H54 (cell line): Measurements from ENCODE around the gene UTP4.
A peak's percentile ranks its signal among the peaks of the same experiment; 100 is the strongest.

Experiments used
- DNase-seq: peaks from one replicate; pipeline ENCODE4 v3.0.0; 2011; ENCODE audit warnings: low spot score, mixed read lengths; ENCODE audit not compliant: insufficient read length
- FAIRE-seq: peaks from 3 replicates; lab custom pipeline; 2011; peaks lifted over from hg19 to GRCh38; lab: Jason Lieb, UNC
- POLR2A ChIP-seq: IDR thresholded peaks from 2 replicates; pipeline ENCODE4 v1.6.1; 2011; ENCODE audit warnings: low read depth, mild to moderate bottlenecking, low read length

The UTP4 gene

DNA sequence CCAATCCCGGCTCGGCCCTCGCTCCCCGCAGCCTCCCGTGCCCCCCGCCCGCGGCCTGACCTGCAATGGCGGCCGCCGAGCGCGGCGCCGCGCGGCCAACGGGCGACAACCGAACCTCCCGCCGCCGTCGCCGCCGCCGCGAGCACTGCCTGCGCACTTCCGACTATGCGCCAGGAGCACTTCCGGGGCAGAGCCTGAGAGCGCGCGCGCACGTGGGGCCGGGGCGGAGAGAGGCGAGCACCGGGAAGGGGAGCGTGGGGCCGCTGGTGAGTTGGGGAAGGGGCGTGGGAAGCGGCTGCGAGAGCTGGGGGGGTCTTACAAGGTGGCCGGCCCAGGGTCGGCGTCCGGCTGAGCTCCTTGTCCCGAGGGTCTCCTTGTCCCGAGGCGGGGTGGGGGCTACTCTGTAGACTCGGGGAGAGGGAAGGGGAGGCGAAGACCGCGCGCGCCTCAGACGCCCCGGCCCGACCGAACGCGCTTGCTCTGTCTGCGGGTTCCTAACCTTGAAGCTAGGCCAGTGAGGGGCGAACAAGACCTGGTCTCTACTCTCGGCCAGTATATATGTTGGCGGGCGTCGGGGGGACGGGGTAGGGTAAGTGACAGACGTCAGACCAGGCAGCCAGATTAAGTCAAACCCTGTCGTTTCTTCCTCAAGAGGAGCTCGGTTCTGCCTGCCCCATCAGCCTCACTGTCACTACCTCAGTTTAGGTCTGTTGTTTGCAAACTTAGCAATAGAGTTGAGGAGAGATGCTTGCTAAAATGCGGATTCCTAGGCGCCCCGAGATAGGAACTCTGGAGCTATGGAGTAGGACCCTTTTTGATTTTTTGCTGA is at the start of gene UTP4, which contains the start of gene CHTF8:
Gene UTP4 (plus strand): TSS at position 226 of the 829 bp plus-strand sequence. CDS start 811 bp downstream, outside the sequence.
Gene CHTF8 (minus strand): TSS at position 165 of the 829 bp plus-strand sequence. CDS start 11,130 bp downstream, outside the sequence.
- peak; percentile 86 for TF ChIP-seq POLR2A

GRCh38 chr16:69083306-69083941 is 49.0 kb upstream of the UTP4 start:
- TF ChIP-seq POLR2A: no peak
- DNase-seq (no peak), FAIRE-seq (no peak)

More for the DNA sequence above, at the start of gene UTP4, which contains the start of gene CHTF8:
- peak; percentile 83 for DNase-seq
- no peak for FAIRE-seq

DNA sequence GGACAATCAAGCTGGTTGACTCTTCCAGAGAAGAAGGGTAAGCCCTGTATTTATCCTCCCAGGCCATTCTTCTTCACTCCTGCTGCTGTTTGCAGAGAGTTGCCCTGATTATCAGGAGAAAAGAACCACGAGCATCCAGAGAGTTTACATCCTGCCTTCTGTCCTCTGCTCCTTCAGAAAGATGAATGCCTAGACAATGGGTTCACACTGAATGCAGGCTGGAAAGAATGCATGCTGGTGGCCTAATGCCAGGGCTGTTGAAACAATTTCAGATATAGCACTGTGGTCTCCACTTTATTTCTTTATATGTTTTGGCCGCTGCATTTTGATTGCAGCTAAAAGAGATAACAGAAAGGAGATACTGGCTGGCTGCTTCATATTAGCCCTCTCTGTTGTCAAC is 48.2 kb upstream of the UTP4 start:
- no peak for TF ChIP-seq POLR2A
- DNase-seq (no peak), FAIRE-seq (no peak)

DNA sequence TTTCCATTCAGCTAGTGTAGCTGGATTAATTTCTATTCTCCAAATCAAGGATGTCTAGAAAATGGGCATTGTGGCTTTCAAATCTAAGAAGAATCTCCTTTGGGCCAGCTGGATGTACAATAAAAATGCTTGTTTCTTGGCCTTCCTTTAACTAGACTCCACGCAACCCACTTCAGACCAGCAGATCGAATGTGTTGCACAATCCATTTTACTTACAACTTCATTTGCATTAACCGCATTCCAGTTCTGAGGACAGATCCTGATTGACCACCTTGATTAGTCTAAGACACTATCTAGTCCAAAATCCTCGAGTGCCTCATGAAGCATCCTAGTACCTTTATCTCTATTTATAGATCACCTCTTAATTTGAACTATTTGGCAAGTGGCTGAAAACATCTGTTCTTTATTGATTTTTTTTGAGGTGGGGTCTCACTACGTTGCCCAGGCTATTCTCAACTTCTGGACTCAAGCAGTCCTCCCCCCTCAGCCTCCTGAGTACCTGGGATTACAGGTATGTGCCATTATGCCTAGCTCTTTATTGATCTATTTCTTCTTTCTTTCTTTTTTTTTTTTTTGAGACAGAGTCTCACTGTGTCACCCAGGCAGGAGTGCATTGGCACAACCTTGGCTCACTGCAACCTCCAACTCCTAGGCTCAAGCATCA is 47.3 kb upstream of the UTP4 start:
- DNase-seq (no peak), FAIRE-seq (no peak)
- TF ChIP-seq POLR2A: no peak

- DNase-seq (no peak), FAIRE-seq (no peak)
- TF ChIP-seq POLR2A: no peak
These were observed 45.3 kb upstream of the UTP4 start for GRCh38 chr16:69087161-69087581.

DNA sequence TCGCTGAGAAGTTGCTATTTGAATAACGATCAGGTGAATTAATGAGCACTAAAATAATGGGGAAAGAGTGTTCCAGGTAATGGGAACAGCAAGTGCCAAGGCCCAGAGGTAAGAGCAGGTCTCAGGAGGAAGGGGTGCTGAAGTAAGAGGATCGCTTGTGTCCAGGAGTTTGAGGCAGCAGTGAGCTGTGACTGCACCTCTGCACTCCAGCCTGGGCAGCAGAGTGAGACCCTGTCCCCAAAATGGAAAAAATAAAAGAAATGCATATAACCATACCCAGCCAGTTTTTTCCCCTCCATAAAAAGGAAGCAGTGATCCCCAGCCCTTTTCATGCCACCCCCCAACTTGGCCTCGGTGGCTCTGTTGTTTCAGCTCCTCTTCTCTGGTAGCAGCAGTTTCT is 43.8 kb upstream of the UTP4 start:
- DNase-seq: no peak
- no peak for TF ChIP-seq POLR2A
- FAIRE-seq: no peak

DNA sequence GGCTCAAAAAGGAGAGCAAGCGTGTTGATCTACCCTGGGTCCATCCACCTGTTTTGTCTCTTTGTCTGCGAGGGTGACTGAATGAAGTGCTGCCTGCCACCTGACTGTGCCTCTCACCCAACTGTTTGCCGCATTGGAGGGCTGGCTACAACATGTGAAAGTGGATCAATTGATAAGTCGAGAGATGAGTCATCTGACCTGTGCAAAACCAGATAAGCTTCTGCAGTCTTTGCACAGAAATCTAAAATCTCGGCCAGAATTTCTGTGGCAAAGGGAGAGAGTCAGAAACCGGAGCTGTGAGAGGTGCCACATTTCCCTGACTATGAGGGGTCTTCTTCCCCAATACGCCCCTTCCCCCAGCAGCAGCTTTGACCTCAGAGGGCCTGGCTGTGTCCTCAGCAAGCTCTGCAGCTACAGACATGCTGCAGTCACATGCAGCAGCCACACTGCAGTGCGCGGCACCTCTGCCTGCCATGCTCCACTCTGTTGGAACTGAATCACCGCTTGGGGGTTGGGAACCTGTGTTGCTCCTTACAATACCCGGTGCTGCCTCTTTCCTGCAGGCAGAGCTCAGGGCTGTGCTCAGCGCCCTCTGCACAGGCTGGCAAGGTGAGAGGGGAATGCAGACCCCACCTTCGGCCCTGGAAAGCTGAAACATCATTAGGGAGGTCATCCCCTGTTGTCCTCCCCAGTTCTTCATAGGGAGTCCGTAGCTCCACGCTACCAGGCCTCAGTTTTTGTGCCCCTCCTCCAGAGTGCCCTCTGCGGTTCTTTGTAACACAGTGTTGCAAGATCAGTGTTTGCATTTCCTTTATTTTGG is 43.1 kb upstream of the UTP4 start:
- DNase-seq: no peak
- TF ChIP-seq POLR2A: no peak
- no peak for FAIRE-seq

DNA sequence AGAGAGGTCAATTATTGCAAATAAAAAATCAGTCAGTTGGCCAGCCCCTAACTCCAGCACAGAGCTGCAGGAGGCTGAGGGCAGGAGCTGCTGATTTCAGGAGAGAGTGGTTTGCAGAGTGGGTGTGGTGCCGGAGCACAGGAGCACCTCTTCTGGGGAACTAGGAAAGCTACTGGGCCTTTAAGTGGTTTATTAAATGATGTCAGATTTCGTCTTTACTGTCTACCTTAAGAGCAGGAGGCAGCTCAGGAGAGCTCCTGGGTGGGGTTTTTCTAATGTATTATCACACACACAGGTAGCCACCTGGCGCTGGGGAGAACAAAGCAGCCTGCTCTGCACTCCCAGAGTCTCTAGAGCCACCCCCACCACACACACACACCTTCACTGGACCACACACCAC is 38.5 kb upstream of the UTP4 start:
- DNase-seq (no peak), FAIRE-seq (no peak)
- no peak for TF ChIP-seq POLR2A

DNA sequence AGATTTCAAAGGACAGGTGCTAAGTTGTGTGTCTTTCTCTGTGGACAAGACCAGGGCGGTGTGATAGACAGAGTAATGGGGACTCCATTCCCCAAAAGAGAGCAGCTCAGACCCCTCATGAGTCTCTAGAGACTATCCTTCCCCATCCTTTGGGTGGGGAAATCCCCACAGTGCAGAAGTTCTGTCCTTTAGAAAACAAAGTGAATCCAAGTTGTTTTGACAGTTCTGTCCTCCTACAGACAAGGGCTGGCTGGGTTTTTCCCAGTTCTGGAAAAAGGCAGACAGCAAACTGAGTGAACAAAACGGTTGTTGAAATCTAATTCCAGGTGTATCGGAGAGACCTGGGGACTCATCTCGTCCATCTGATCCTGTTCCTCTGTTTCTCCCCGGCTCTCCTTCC is 37.9 kb upstream of the UTP4 start:
- DNase-seq (no peak), FAIRE-seq (no peak)
- TF ChIP-seq POLR2A: no peak

DNA sequence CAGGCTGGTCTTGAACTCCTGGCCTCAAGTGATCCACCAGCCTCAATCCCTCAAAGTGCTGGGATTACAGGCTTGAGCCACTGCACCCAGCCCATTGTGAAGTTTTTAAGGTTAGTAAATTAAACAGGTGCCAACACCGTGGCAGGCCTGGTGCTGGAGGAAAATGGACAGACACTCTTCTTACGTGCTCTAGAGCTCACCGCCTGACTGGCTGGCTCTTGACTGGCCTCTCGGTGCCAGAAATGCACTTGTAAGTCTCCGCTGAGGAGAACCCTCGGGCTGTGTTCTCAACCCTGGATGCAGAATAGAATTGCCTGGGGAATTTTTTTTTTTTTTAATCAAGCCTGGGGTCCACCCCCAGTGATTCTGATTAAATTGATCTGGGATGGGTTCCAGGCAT is 37.3 kb upstream of the UTP4 start:
- FAIRE-seq (no peak), DNase-seq (no peak)
- no peak for TF ChIP-seq POLR2A

GRCh38 chr16:69100071-69100691 is 32.3 kb upstream of the UTP4 start:
- FAIRE-seq: no peak
- no peak for DNase-seq
- TF ChIP-seq POLR2A: no peak

GRCh38 chr16:69105501-69106361 is 26.7 kb upstream of the UTP4 start, which contains the start of gene HAS3:
HAS3 (plus strand) TSS chr16:69105653; CDS start chr16:69109396, 3,743 bp downstream.
- DNase-seq: peak; percentile 75
- TF ChIP-seq POLR2A: peak; percentile 91
- FAIRE-seq: no peak
